ENCODE measurements around the gene NSUN6. TPM values are rescaled to one million over a fixed set of nuclear protein-coding genes. Genes with fewer than 3 reads are reported as not detected.
"Not testable (repeated sequence)": the region's sequence is repeated elsewhere in the genome, so short reads cannot be mapped to it uniquely, and the experiment has no call there.

Gene NSUN6
- total RNA-seq, 1 experiment from 2014 or later = 13.3 TPM

DNA sequence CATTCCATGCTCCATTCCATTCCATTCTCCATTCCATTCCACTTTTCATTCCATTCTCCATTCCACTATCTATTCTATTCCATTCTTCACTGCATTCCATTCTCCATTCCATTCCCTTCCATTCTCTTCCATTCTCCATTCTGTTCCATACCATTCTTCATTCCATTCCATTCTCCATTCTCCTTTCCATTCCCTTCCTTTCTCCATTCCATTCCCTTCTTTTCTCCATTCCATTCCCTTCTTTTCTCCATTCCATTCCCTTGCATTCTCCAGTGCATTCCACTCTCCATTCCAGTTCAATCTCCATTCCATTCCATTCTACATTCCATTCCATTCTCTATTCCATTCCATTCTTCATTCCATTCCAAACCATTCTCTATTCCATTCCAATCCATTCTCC lies 80.3 kb downstream of the NSUN6 start:
- Histone ChIP-seq H3K36me3 (no peaks in the 10 kb centered on the region), H3K27me3 (no peaks in the 10 kb centered on the region), H3K4me3 (no peak overlapping the region), H3K4me1 (no peaks in the 10 kb centered on the region), H3K27ac (no peak overlapping the region), H3K9me3 (replicated peaks) (peaks cover 6% of the 10 kb centered on the region; the same call in 1 of the 2 replicates)
- DNase-seq = no peak

DNA sequence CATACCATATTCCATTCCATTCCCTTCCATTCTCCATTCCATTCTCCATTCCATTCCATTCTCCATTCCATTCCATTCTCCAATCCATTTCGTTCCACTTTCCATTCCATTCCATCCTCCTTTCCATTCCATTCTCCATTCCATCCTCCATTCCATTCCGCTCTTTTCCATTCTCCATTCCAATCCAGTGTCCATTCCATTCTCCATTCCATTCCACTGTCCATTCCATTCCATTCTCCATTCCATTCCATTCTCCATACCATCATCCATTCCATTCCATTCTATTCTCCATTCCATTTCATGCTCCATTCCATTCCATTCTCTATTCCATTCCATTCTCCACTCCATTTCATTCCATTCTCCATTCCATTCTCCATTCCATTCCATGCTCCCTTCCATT lies 81.0 kb downstream of the NSUN6 start:
- DNase-seq; H3K4me3 ChIP-seq; H3K36me3 ChIP-seq; H3K4me1 ChIP-seq; H3K9me3 ChIP-seq (replicated peaks); H3K27ac ChIP-seq; H3K27me3 ChIP-seq: not testable (repeated sequence)

DNA sequence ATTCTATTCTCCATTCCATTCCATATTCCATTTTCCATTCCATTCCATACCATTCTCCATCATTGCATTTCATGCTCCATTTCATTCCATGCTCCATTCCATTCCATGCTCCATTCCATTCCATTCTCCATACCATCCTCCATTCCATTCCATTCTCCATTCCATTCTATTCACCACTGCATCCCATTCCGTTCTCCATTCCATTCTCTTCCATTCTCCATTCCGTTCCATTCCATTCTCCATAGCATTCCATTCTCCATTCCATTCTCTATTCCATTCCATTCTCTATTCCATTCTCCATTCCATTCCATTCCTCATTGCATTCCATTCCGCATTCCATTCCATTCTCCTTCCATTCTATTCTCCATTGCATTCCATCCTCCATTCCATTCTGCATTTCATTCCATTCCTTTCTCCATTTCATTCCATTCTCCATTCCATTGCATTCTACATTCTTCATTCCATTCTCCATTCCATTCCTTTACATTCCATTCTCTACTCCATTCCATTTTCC lies 84.0 kb downstream of the NSUN6 start:
- no peaks in the 10 kb centered on the region for H3K27me3 ChIP-seq
- no peak overlapping the region for H3K4me3 ChIP-seq
- H3K27ac ChIP-seq = no peak overlapping the region
- no peaks in the 10 kb centered on the region for H3K4me1 ChIP-seq
- no peak for DNase-seq
- H3K9me3 ChIP-seq (replicated peaks) = peaks cover 6% of the 10 kb centered on the region; the same call in 1 of the 2 replicates
- no peaks in the 10 kb centered on the region for H3K36me3 ChIP-seq

DNA sequence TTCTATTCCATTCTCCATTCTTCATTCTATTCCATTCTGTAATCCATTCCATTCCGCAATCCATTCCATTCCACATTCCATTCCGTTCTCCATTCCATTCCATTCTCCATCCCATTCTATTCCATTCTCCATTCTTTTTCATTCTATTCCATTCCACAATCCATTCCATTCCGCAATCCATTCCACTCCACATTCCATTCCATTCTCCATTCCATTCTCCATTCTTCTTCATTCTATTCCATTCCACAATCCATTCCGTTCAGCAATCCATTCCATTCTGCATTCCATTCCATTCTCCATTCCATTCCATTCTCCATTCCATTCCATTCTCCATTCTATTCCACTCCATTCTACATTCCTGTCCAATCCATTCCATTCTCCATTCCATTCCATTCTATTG lies 85.2 kb downstream of the NSUN6 start:
- Histone ChIP-seq H3K9me3 (replicated peaks) (peaks cover 6% of the 10 kb centered on the region; the same call in 1 of the 2 replicates), H3K36me3 (no peaks in the 10 kb centered on the region), H3K27me3 (no peaks in the 10 kb centered on the region), H3K27ac (no peak overlapping the region), H3K4me1 (no peaks in the 10 kb centered on the region), H3K4me3 (no peak overlapping the region)
- no peak for DNase-seq

DNA sequence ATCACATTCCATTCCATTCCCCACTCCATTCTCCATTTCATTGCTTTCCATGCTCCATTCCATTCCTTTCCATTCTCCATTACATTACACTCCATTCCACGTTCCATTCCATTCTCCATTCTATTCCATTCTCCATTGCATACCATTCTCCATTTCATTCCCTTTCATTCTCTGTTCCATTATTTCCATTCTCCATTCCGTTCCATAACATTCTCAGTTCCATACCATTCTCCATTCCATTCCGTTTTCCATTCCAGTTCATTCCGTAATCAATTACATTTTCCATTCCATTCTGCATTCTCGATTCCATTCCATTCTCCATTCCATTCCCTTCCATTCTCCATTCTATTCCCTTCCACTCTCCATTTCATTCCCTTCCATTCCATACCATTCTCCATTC lies 86.4 kb downstream of the NSUN6 start:
- DNase-seq = no peak
- Histone ChIP-seq H3K27ac (no peak overlapping the region), H3K4me1 (no peaks in the 10 kb centered on the region), H3K27me3 (no peaks in the 10 kb centered on the region), H3K9me3 (replicated peaks) (peaks cover 8% of the 10 kb centered on the region; the same call in 1 of the 2 replicates), H3K4me3 (no peak overlapping the region), H3K36me3 (no peaks in the 10 kb centered on the region)

DNA sequence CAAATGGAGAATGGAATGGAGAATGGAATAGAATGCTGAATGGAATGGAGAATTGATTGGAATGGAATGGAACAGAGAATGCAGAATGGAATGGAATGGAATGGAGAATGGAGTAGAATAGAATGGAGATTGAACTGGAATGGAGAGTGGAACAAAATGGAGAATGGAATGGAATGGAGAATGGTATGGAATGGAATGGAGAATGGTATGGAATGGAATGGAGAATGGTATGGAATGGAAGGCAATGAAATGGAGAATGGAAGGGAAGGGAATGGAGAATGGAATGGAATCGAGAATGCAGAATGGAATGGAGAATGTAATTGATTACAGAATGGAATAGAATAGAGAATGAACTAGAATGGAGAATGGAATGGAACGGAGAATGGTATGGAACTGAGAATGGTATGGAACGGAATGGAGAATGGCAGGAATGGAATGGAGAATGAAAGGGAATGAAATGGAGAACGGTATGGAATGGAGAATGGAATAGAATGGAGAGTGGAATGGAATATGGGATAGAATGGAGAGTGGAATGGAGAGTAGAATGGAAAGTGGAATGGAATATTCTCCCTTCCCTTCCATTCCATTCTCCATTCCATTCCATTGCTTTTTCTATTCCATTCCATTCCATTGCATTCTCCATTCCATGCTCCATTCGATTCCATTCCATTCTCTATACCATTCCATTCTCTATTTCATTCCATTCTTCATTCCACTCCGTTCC lies 88.2 kb downstream of the NSUN6 start:
- Histone ChIP-seq H3K27ac (no peak overlapping the region), H3K9me3 (replicated peaks) (peaks cover 8% of the 10 kb centered on the region; the same call in 1 of the 2 replicates), H3K36me3 (no peaks in the 10 kb centered on the region), H3K4me3 (no peak overlapping the region), H3K27me3 (no peaks in the 10 kb centered on the region), H3K4me1 (no peaks in the 10 kb centered on the region)
- no peak for DNase-seq

DNA sequence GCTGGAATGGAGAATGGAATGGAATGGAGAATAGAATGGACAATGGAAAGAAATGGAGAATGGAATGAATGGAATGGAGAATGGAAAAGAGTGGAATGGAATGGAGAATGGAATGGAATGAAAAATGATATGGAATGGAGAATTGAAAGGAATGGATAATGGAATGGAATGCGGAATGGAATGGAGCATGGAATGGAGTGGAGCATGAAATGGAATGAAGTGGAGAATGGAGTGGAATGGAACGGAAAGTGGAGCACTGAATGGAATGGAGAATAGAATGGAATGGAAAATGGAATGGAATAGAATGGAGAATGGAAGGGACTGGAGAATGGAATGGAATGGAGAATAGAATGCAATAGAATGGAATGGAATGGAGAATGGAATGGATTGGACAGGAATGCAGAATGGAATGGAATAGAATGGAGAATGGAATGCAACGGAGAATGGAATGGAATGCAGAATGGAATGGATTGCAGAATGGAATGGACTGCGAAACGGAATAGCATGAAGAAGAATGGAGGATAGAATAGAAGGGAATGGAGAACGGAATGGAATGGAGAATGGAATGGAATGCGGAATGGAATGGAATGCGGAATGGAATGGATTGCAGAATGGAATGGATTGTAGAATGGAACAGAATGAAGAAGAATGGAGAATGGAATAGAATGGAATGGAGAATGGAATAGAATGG lies 89.4 kb downstream of the NSUN6 start:
- Histone ChIP-seq H3K27me3 (no peaks in the 10 kb centered on the region), H3K36me3 (no peaks in the 10 kb centered on the region), H3K4me3 (no peak overlapping the region), H3K27ac (no peak overlapping the region), H3K9me3 (replicated peaks) (peaks cover 2% of the 10 kb centered on the region; the same call in 1 of the 2 replicates), H3K4me1 (no peaks in the 10 kb centered on the region)
- DNase-seq = no peak

DNA sequence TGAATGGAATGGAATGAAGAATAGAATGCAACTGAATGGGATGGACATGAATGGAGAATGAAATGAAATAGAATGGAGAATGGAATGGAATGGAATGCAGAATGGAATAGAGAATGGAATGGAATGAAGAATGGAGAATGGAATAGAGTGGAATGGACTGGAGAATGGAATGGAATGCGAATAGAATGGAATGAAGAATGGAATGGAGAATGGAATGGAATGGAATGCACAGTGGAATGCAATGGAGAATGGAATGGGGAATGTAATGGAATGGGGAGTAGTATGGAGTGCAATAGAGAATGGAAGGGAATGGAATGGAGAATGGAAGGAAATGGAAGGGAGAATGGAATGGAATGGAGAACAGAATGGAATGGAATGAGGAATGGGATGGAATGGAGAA lies 93.4 kb downstream of the NSUN6 start:
- Histone ChIP-seq H3K27me3 (no peaks in the 10 kb centered on the region), H3K27ac (no peak overlapping the region), H3K36me3 (peaks cover 8% of the 10 kb centered on the region; the same call in 1 of the 2 replicates), H3K4me1 (no peaks in the 10 kb centered on the region), H3K9me3 (replicated peaks) (peaks cover 2% of the 10 kb centered on the region; the same call in 1 of the 2 replicates), H3K4me3 (no peak overlapping the region)
- no peak for DNase-seq

DNA sequence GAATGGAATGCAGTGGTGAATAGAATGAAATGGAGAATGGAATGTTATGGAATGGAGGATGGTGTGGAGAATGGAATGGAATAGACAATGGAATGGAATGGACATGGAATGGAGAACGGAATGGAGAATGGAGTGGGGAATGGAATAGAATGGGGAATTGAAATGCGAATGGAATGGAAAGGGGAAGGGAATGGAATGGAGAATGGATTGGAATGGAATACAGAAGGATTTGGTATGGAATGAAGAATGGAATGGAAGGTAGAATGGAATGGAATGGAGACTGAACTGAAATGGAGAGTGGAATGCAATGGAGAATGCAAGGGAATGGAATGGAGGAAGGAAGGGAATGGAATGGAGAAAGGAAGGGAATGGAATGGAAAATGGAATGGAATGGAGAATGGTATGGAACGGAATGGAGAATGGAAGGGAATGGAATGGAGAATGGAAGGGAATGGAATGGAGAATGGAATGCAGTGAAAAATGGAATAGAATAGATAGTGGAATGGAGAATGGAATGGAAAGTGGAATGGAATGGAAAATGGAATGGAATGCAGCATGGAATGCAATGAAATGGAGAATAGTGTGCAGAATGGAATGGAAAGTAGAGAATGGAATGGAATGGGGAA lies 94.8 kb downstream of the NSUN6 start:
- peaks cover 2% of the 10 kb centered on the region; the same call in 1 of the 2 replicates for H3K9me3 ChIP-seq (replicated peaks)
- H3K36me3 ChIP-seq = peaks cover 12% of the 10 kb centered on the region; the same call in 1 of the 2 replicates
- H3K4me1 ChIP-seq = no peaks in the 10 kb centered on the region
- H3K27me3 ChIP-seq = no peaks in the 10 kb centered on the region
- no peak for DNase-seq
- no peak overlapping the region for H3K27ac ChIP-seq
- H3K4me3 ChIP-seq = no peak overlapping the region

DNA sequence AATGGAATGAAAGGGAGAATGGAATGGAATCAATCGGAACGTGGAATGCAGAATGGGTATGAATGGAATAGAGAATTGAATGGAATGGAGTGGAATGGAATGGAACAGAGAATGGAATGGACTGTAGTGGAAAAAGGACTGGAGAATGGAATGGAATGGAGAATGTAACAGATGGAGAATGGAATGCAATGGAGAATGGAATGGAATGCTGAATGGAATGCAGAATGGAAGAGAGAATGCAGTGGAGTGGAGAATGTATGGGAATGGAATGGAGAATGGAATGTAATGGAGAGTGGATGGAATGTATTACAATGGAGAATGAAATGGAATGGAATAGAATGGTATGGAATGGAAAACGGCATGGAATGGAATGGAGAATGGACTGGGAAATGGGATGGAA lies 96.9 kb downstream of the NSUN6 start:
- DNase-seq = no peak
- Histone ChIP-seq H3K36me3 (peaks cover 12% of the 10 kb centered on the region; the same call in 1 of the 2 replicates), H3K4me1 (no peaks in the 10 kb centered on the region), H3K27me3 (no peaks in the 10 kb centered on the region), H3K27ac (no peak overlapping the region), H3K9me3 (replicated peaks) (no peaks in the 10 kb centered on the region; the same call in 1 of the 2 replicates), H3K4me3 (no peak overlapping the region)

DNA sequence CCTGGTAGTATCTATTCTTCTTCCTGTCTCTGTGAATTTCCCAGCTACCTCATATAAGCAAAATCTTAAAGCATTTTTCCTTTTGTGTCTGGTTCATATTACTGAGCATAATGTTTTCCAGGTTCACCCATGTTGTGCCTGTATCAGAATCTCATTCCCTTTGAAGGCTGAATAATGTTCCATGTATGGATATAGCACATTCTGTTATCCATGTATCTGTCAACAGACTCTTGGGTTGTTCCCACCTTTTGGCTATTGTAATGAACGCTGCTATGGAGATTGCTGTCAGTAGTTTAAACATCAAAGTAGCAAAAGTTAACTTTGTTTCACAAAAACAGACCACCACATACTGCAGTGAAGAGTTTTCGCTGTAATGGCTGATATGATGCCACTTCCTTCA lies 99.9 kb downstream of the NSUN6 start:
- no peaks in the 10 kb centered on the region; the same call in 1 of the 2 replicates for H3K9me3 ChIP-seq (replicated peaks)
- peaks cover 12% of the 10 kb centered on the region; the same call in 1 of the 2 replicates for H3K36me3 ChIP-seq
- H3K27ac ChIP-seq = no peak overlapping the region
- no peak overlapping the region for H3K4me3 ChIP-seq
- DNase-seq = no peak
- no peaks in the 10 kb centered on the region for H3K4me1 ChIP-seq
- H3K27me3 ChIP-seq = no peaks in the 10 kb centered on the region

DNA sequence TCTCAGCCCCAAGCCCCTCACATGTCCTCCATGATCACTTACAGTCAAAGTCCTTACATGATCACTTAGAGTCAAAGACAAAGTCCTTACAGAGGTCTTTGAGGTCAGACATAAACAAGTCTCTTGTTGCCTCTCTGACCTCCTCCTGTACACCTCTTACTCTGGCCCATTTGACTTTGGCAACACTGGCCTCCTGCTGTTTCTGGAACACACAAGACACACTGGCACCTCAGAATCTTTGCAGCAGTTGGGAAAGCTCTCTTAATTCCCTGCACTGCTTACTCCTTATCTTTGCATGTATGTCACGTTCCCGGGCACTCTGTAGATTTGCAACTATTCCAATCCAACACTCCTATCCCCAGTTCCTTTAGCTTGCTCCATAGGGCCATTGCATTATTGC lies 102.3 kb downstream of the NSUN6 start:
- no peak for DNase-seq
- no peaks in the 10 kb centered on the region for H3K27me3 ChIP-seq
- H3K27ac ChIP-seq = no peak overlapping the region
- H3K4me3 ChIP-seq = no peak overlapping the region
- peaks cover 8% of the 10 kb centered on the region for H3K4me1 ChIP-seq
- H3K36me3 ChIP-seq = 0 out of 2 replicates have a peak, but pooled peaks cover 5% of the 10 kb centered on the region
- H3K9me3 ChIP-seq (replicated peaks) = no peaks in the 10 kb centered on the region

DNA sequence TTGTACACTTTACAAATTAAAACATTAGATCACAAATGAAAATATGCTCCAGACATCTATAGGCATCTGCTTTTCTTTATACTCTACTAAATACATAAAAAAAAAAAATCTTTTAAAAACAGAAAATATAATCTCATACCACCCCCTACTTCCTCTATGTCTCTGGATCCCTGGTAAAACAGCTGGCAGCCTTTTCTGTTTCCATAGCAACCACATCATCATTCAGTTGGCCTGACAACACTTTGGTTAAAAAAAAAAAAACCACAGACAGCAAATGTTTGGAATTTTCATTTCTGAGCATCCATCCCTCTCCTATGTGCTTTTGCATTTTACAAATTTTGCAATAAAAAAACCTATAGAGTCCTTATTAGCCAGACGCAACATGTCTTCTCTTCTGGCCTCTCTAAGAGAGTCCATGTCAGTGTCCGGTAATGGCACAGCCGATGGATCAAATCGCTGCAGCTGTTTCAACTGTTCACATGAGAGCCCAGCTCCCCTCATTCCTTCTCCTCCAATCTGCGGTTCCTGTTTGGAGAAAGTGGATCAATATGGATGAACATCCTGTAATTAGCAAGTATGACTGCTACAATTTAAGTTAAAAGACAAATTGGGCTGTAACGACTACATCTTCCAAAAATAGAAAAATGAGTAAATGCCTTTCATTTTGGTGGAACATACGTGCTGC lies 105.6 kb downstream of the NSUN6 start:
- H3K4me1 ChIP-seq = peaks cover 8% of the 10 kb centered on the region
- H3K27ac ChIP-seq = no peak overlapping the region
- peak; percentile 47 to 60 for DNase-seq
- no peaks in the 10 kb centered on the region for H3K9me3 ChIP-seq (replicated peaks)
- peaks cover 2% of the 10 kb centered on the region; the same call in 1 of the 2 replicates for H3K36me3 ChIP-seq
- no peaks in the 10 kb centered on the region for H3K27me3 ChIP-seq
- no peak overlapping the region for H3K4me3 ChIP-seq

DNA sequence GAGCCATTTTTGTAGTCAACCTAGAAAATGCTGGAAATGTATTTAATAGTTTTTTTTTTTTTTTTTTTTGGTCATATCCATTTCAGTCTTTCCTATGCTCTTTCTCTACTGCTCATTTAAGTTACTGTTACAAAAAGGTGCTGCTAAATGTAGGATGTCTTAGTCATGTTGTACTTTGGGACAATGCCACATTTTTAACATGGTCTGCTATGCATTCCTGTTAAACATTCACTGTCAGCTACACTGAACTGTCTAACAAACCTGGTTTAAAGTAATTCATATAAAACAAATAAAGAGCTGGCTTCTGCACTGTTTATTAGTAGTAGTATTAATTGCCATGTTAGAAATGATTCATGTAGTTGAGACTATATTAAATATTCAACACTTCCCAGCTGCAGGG lies 108.6 kb downstream of the NSUN6 start:
- peaks cover 8% of the 10 kb centered on the region for H3K4me1 ChIP-seq
- DNase-seq = no peak
- H3K36me3 ChIP-seq = peaks cover 2% of the 10 kb centered on the region; the same call in 1 of the 2 replicates
- H3K4me3 ChIP-seq = no peak overlapping the region
- H3K9me3 ChIP-seq (replicated peaks) = no peaks in the 10 kb centered on the region
- no peaks in the 10 kb centered on the region for H3K27me3 ChIP-seq
- no peak overlapping the region for H3K27ac ChIP-seq

Measured in SJCRH30 (cell line).